SIG-M5 treated with dmso at 0.1 percent for 504 hours (cell line): ENCODE data around the gene KRTAP22-2.

Source experiments
- DNase-seq: peaks from one replicate; lab custom pipeline; 2025; ENCODE audit not compliant: unreplicated experiment; lab: John Stamatoyannopoulos, UW

Gene KRTAP22-2

DNA sequence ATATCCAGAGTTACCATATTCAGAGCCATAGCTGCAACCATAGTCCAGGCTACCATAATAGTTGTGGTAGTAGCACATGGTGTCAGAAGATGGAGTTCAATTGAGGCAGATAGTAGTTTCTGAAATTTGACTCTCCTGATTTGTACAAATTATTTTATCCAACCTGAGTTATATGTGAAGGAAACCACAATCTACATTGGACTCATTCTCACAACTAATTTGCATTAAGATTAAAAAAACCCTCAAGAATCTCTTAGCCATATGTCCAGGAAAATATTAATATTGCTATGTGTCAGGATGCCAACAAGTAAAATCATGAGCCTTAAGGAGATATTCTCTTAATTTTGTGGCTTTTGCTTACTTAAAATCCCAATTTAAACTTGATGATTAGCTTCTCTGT is at the start of gene KRTAP22-2:
TSS of gene KRTAP22-2 (minus strand) at position 101 of the 400 bp plus-strand sequence.
- no peak for DNase-seq

GRCh38 chr21:30638686-30639085 is 48.5 kb upstream of the KRTAP22-2 start:
- DNase-seq, result no peak

- no peak for DNase-seq
Measured at GRCh38 chr21:30634906-30635305, 44.7 kb upstream of the KRTAP22-2 start, which contains the start of gene KRTAP20-2. TSS of gene KRTAP20-2 (plus strand) at chr21:30635206. CDS start at chr21:30635264, 58 bp downstream.

DNA sequence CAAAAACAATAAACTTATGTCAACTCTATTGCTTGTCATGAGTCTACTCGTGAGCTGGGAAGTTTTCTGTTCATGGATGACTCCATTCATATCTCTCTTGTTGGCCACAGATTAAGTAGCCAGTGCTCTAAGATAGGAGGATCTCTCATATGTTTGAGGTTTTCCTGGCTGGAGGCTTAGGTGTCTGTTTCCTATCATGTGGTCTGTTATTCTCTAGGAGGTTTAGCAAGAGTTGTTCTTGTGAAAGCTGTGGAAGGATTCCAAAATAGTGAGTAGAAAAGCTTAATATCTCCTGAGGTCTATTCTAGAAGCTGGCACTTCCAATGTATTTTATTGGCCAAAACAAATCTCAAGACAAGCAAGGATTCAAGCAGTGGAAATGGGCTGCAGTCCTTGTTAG is 39.0 kb upstream of the KRTAP22-2 start:
- no peak for DNase-seq

DNA sequence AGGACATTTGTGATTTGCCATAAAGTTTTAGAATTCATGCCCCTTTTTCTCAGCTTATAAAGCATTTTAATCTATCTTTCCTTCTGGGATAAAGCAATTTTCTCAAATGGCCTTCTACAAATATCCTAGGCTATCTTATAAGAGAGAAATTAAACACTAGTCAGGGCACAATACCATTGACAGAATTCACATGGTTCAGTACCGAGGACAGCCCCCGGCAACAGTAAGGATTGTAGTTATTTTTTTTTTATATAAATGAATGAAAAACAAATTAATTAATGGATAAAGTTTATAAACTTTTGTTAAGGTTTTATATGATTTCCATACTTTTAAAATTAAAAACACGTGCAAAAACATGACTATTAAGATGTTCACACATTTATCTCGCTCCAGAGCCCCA is 37.9 kb upstream of the KRTAP22-2 start:
- no peak for DNase-seq

DNA sequence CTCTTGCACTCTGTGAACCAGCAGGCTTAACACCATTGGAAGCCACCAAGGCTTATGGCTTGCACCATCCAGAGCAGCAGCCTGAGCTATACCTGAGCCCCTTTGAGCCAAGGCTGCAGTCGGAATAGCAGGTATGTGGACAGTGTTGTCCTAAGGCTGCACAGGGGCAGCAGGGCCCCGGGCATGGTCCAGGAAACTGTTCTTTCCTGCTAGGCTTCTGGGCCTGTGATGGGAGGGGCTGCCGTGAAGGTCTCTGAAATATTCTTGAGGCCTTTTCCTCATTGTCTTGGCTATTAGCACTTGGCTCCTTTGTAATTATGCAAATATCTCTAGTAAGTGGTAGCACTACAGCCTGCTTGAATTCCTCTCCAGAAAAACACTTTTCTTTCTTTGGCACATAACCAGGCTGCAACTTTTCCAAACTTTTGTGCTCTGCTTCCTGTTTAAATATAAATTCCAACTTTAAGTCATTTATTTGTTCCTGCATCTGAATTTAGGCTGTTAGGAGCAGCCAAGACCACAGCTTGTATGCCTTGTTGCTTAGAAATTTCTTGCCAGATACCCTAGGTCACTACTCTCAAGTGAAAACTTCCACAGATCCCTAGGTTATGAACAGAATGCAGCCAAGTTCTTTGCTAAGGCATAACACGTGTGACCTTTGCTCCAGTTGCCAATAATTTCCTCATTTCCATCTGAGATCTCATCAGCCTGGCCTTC is 35.4 kb upstream of the KRTAP22-2 start:
- no peak for DNase-seq

DNA sequence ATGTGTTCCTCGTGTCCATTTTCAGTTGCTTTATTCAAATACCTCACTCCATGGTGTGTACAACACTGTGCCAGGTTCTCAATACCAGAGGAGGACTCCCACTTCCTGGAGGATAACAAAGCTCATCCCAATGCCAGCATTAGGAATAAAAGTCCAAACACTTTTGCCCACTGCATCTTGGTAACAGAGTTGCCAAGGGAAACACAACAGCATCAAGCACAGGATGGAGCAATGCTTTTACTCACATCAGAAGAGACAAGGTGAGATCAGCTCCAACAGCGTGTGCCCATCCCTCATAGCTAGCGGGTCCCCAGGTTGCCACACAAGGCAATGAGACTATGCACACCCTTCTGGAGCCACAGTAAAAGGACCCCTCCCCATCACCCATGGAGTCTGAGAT is 33.2 kb upstream of the KRTAP22-2 start:
- no peak for DNase-seq

GRCh38 chr21:30620522-30620921 is 30.3 kb upstream of the KRTAP22-2 start, which contains the start of gene KRTAP20-4:
TSS of gene KRTAP20-4 (plus strand) at chr21:30620627.
- no peak for DNase-seq

DNA sequence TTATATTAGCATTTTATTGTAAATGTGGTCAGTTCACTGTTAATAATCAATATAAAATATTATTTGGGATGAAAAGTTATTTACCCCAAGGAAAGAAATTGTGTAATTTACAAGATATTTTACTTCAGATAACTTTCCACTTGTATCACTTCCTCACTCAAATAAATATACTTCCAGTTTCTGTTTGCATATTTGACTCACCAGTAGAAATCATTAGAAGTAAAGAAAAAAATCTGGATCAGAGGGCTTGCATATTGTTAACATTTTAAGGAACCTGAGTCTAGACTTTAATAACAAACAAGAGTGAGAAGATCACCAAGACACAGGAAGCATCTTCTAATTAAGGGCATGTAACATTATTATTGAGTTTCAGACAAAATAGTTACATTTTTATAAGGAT is 29.9 kb upstream of the KRTAP22-2 start:
- no peak for DNase-seq

DNA sequence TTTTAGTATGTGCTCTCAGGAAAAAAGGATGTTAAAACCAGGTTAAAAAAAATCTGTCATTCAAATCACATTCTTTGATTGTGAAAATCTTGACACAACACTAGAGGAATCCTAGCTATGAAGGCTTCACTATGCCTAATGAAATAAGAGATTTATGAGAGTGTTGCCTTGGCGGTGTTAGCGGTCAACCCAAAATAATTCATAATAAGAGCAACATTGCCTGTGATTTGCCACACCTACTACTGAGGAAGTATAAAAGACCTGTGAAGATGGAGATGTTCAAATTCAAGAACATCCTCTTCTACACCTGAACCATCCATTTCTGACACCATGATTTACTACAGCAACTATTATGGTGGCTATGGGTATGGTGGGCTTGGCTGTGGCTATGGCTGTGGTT is 25.9 kb upstream of the KRTAP22-2 start, which contains the start of gene KRTAP20-1:
TSS of gene KRTAP20-1 (plus strand) at position 301 of the 400 bp plus-strand sequence. CDS start at position 331, 30 bp downstream.
- no peak for DNase-seq

GRCh38 chr21:30615199-30615598 is 25.0 kb upstream of the KRTAP22-2 start:
- no peak for DNase-seq

DNA sequence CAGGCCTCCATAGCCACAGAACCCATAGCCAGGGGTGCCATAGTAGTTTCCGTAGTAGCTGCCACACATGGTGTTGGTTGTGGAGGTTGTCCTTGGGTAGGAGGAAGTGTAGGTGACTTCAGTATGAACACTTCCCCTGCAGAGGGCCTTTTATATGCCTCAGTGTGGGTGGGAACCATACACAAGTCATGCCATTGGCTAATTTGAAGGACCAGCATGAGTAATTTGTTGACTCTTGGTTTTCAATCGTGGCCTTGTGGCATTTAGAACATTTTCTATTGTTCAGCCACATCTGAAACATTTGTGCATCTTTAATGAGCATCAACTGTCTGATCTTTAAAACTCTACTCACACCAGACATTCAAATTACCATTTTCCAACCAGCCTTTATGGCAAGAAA is 23.6 kb upstream of the KRTAP22-2 start, which contains the start of gene KRTAP6-1:
TSS of gene KRTAP6-1 (minus strand) at position 95 of the 400 bp plus-strand sequence. CDS start at position 69, 26 bp downstream.
- no peak for DNase-seq

- no peak for DNase-seq
Measured at GRCh38 chr21:30612132-30612531, 21.9 kb upstream of the KRTAP22-2 start.

DNA sequence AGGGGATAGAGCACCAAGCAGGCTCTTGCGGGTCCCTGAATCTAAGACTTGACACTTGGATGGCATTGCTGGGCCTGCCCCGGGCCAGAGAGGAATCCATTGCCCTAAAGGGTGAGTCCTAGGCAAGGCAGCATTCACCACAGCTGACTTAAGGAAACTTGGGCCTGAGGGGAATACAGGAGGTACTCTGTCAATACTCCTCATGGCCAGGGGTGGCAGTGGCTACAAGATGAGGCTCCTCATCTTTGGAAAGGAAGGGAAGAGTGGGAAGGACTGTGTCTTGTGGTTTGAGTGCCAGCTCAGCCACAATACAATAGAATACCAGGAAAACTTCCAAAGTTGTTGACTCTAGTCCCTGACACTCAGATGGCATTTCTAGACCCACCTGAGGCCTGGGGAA is 15.8 kb upstream of the KRTAP22-2 start:
- DNase-seq, result no peak

DNA sequence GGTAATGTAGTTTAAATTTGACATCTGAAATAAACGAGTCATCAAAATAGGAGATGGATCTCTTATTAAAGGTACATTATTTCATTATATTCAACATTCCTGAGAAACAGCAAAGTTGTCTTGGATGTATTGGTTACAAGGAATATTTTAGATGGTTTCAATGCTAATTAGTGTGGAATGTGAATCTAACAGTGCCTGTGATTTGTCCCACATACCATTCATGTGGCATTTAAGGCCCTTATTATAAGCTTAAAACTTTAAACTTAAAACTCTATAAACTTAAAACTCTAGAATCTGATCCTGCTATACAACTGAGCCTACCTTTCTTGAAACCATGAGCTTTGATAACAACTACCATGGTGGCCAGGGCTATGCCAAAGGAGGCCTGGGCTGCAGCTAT is 10.6 kb upstream of the KRTAP22-2 start, which contains the start of gene KRTAP22-1:
TSS of gene KRTAP22-1 (plus strand) at position 301 of the 400 bp plus-strand sequence.
- no peak for DNase-seq

- DNase-seq, result no peak
Measured at GRCh38 chr21:30598802-30599201, 8.6 kb upstream of the KRTAP22-2 start, which contains the start of gene KRTAP6-2. TSS of gene KRTAP6-2 (minus strand) at chr21:30598902. CDS start at chr21:30598874, 28 bp downstream.

DNA sequence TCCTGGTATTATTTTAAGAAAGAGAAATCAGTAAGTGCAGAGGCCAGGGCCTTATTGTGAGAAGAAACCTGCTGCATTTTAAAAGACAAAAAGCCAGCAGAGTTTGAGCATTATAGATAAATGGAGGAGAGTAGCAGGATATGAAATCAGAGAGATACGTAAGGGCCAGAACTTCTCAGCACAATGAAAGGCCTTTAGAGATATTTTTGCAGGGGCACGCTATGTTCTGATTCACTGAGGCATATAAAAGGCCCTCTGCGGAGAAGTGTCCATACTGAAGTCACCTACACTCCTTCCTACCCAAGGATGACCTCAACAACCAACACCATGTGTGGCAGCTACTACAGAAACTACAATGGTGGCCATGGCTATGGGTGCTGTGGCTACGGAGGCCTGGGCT is 1.9 kb upstream of the KRTAP22-2 start, which contains the start of gene KRTAP6-3:
TSS of gene KRTAP6-3 (plus strand) at position 301 of the 400 bp plus-strand sequence. CDS start at position 307, 6 bp downstream.
- DNase-seq, result no peak

- DNase-seq, result no peak
Measured at GRCh38 chr21:30582870-30583269, 7.3 kb downstream of the KRTAP22-2 start.

DNA sequence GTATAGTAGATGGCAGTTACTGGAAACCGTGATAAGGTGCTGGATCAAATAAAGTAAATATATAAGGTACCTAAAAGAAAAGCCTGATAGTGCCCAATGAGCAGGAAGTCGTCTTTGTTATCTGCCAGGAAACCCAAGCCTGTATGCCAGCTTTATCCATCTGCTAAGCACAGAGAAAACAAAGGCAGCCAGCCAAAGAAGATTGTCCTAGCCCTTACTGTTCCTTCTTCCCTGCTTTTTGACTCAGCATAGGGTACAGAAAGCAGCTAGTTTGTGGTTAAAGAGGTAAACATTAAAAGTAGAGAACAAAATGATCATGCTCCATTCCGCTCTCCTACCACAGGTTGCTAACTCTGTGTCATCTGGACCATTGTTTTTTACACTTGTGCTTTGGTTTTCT is 10.1 kb downstream of the KRTAP22-2 start:
- no peak for DNase-seq

GRCh38 chr21:30579346-30579745 is 10.9 kb downstream of the KRTAP22-2 start:
- no peak for DNase-seq

DNA sequence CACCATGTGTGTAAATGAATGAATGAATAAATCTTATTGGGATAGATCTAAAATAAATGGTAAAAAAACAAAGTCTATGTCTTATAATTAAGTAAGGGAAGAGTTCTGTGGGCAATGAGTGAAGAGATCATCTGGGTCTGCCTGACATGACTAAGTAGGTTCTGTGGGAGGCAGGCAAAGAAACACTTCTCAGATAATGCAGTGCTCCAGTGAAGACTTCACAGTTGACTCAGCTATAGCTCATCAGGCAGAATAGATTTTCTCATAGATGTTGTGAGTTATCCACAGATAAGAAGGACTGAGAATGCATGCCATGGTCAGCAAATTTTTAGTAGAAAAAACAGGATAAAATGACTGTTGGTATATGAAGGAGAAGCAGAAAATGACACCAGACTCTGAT is 12.4 kb downstream of the KRTAP22-2 start:
- no peak for DNase-seq

DNA sequence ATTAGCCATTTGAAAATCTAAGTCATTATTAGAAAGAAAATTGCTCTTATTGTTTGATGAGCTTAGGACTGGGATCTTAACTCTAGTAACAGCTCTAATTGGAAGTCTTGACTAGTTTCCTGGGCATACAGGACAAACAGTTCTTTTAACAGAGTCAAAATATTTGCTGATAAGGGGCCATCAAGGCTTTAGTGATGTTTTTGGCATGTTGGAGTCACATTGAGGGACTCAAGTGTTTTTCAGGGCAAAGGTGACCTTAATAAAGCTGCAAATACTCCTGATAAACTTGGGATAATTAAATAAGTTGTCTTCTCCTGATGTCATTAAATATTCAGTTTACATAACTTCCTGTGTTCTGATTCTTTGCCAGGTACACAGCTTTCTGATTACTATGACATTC is 22.6 kb downstream of the KRTAP22-2 start:
- no peak for DNase-seq
